ENCODE results near the gene TMEM178B. TPM values are rescaled to one million over a fixed set of nuclear protein-coding genes. Genes with fewer than 3 reads are reported as not detected.
"Not testable (repeated sequence)": the region's sequence is repeated elsewhere in the genome, so short reads cannot be mapped to it uniquely, and the experiment has no call there.

TMEM178B gene
- total RNA-seq, 1 experiment from 2014 or later = not detected

DNA sequence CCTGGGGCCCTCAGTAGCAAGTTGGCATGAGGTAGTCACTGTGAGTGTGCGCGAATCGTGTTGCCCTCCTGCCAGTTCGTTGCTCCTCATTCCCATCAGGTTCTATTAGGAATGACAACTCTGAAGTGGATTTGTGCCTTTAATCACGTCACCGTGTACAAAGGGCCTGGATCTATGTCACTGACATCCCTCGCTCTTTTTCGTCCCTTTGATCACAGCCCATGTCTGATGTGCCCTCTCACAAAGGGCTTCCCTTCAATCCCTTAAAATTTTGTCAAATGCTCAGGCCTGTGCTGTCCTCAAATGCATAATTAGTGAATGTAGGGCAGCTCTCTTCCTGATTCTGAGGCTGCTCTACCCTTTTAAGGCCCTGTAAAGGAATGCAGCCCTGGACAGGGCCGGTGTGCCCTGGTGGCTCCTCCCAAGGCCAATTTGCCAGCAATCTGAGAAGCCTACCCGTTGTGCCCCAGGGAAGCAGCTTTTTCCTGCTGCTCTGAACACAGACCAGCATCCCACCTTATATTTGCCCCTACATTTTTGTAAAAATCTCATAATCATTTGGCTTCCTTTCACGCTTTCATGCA is 93.6 kb downstream of the TMEM178B start:
- H3K9ac ChIP-seq (ENCODE audit: low read length) = no peak overlapping the region
- H3K27me3 ChIP-seq (ENCODE audit: low read length) = no peaks in the 10 kb centered on the region
- no peak for DNase-seq
- H3K4me2 ChIP-seq (ENCODE audit: low read depth, low read length, poor library complexity, severe bottlenecking) = no peak overlapping the region
- H3K4me1 ChIP-seq (ENCODE audit: low read length) = no peaks in the 10 kb centered on the region
- H3K36me3 ChIP-seq (ENCODE audit: insufficient read depth, low read length) = no peaks in the 10 kb centered on the region
- H3K4me3 ChIP-seq (ENCODE audit: low read length) = no peak overlapping the region
- H3K27ac ChIP-seq (ENCODE audit: low read length) = no peak overlapping the region
- H2AFZ ChIP-seq (ENCODE audit: low read length) = no peak overlapping the region
- no peaks in the 10 kb centered on the region for H4K20me1 ChIP-seq (ENCODE audit: insufficient read depth, low read depth, low read length)
- no peaks in the 10 kb centered on the region for H3K9me3 ChIP-seq (ENCODE audit: low read length)
- no peaks in the 10 kb centered on the region for H3K9me2 ChIP-seq (replicated peaks; ENCODE audit: insufficient read depth, low read length)
- H3K79me2 ChIP-seq (ENCODE audit: low read length) = no peaks in the 10 kb centered on the region

DNA sequence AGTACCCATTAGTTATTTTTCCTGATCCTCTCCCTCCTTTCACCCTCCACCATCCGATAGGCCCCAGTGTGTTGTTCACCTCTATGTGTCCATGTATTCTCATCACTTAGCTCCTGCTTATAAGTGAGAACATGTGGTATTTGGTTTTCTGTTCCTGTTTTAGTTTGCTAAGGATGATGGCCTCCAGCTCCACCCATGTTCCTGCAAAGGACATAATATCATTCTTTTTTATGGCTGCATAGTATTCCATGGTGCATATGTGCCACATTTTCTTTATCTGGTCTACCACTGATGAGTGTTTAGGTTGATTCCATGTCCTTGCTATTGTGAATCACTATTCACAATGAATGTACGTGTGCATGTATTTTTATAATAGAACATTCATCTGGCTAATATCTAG is 95.3 kb downstream of the TMEM178B start:
- not testable (repeated sequence) for H3K36me3 ChIP-seq (ENCODE audit: insufficient read depth, low read length); H3K4me2 ChIP-seq (ENCODE audit: low read depth, low read length, poor library complexity, severe bottlenecking); H4K20me1 ChIP-seq (ENCODE audit: insufficient read depth, low read depth, low read length); H3K27me3 ChIP-seq (ENCODE audit: low read length); H3K4me3 ChIP-seq (ENCODE audit: low read length); H3K9me2 ChIP-seq (replicated peaks; ENCODE audit: insufficient read depth, low read length); H3K4me1 ChIP-seq (ENCODE audit: low read length); H3K79me2 ChIP-seq (ENCODE audit: low read length); H3K9me3 ChIP-seq (ENCODE audit: low read length); H2AFZ ChIP-seq (ENCODE audit: low read length); H3K9ac ChIP-seq (ENCODE audit: low read length); DNase-seq; H3K27ac ChIP-seq (ENCODE audit: low read length)

DNA sequence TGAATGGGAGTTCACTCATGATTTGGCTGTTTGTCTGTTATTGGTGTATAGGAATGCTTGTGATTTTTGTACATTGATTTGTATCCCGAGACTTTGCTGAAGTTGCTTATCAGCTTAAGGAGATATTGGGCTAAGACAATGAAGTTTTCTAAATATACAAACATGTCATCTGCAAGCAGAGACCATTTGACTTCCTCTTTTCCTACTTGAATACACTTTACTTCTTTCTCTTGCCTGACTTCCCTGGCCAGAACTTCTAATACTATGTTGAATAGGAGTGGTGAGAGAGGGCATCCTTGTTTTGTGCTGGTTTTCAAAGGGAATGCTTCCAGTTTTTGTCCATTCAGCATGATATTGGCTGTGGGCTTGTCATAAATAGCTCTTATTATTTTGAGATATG is 101.9 kb downstream of the TMEM178B start:
- H3K4me3 ChIP-seq (ENCODE audit: low read length); H3K27ac ChIP-seq (ENCODE audit: low read length); DNase-seq; H3K36me3 ChIP-seq (ENCODE audit: insufficient read depth, low read length); H3K4me1 ChIP-seq (ENCODE audit: low read length); H3K4me2 ChIP-seq (ENCODE audit: low read depth, low read length, poor library complexity, severe bottlenecking); H3K9me2 ChIP-seq (replicated peaks; ENCODE audit: insufficient read depth, low read length); H3K79me2 ChIP-seq (ENCODE audit: low read length); H3K27me3 ChIP-seq (ENCODE audit: low read length); H4K20me1 ChIP-seq (ENCODE audit: insufficient read depth, low read depth, low read length); H3K9ac ChIP-seq (ENCODE audit: low read length); H2AFZ ChIP-seq (ENCODE audit: low read length); H3K9me3 ChIP-seq (ENCODE audit: low read length): not testable (repeated sequence)

DNA sequence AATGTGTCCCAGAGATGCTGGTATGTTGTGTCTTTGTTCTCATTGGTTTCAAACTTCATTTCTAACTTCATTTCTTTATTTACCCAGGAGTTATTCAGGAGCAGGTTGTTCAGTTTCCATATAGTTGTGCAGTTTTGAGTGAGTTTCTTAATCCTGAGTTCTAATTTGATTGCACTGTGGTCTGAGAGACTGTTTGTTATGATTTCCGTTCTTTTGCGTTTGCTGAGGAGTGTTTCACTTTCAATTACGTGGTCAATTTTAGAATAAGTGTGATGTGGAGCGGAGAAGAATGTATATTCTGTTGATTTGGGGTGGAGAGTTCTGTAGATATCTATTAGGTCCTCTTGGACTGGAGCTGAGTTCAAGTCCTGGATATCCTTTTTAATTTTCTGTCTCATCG is 103.3 kb downstream of the TMEM178B start:
- not testable (repeated sequence) for H3K27ac ChIP-seq (ENCODE audit: low read length); H3K9me2 ChIP-seq (replicated peaks; ENCODE audit: insufficient read depth, low read length); H3K9me3 ChIP-seq (ENCODE audit: low read length); H3K79me2 ChIP-seq (ENCODE audit: low read length); H4K20me1 ChIP-seq (ENCODE audit: insufficient read depth, low read depth, low read length); H3K4me2 ChIP-seq (ENCODE audit: low read depth, low read length, poor library complexity, severe bottlenecking); H3K27me3 ChIP-seq (ENCODE audit: low read length); H3K4me1 ChIP-seq (ENCODE audit: low read length); H3K9ac ChIP-seq (ENCODE audit: low read length); H3K4me3 ChIP-seq (ENCODE audit: low read length); H2AFZ ChIP-seq (ENCODE audit: low read length); DNase-seq; H3K36me3 ChIP-seq (ENCODE audit: insufficient read depth, low read length)

DNA sequence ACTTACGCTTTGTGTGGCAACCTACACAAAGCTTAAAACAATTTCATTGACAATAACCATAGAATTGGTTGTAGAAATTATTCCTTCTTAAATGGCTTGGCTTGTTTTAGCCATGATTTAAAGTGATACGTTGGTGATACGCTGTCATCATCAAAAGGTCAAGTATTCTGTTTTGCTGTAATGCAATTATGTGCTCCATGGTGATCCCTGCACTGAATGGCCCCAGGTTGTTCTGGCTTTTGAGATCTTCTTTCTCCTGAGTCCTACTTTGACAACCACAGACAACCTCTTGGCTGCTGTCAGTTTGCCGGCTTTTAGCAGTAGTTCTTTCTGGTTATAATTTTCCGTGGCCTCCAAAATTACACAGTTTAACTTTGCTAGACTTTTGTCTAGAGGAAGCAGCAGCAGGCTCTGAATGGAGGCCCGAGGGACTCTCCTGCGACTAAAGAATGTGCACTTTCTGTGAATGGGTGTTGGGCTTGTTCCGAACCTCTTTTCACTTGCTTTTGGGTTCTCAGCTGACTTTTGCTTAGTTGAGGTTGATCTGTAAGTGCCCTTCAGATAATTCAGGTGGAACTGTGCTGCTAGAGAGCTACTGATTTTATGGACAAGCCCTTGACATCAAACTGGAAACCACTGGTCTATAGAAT is 104.7 kb downstream of the TMEM178B start:
- Histone ChIP-seq H3K9me2 (replicated peaks; ENCODE audit: insufficient read depth, low read length) (no peaks in the 10 kb centered on the region), H3K4me2 (ENCODE audit: low read depth, low read length, poor library complexity, severe bottlenecking) (no peak overlapping the region), H3K79me2 (ENCODE audit: low read length) (no peaks in the 10 kb centered on the region), H3K36me3 (ENCODE audit: insufficient read depth, low read length) (no peaks in the 10 kb centered on the region), H4K20me1 (ENCODE audit: insufficient read depth, low read depth, low read length) (no peaks in the 10 kb centered on the region), H2AFZ (ENCODE audit: low read length) (no peak overlapping the region), H3K4me1 (ENCODE audit: low read length) (no peaks in the 10 kb centered on the region), H3K9ac (ENCODE audit: low read length) (no peak overlapping the region), H3K27ac (ENCODE audit: low read length) (no peak overlapping the region), H3K4me3 (ENCODE audit: low read length) (no peak overlapping the region), H3K27me3 (ENCODE audit: low read length) (no peaks in the 10 kb centered on the region), H3K9me3 (ENCODE audit: low read length) (no peaks in the 10 kb centered on the region)
- no peak for DNase-seq

DNA sequence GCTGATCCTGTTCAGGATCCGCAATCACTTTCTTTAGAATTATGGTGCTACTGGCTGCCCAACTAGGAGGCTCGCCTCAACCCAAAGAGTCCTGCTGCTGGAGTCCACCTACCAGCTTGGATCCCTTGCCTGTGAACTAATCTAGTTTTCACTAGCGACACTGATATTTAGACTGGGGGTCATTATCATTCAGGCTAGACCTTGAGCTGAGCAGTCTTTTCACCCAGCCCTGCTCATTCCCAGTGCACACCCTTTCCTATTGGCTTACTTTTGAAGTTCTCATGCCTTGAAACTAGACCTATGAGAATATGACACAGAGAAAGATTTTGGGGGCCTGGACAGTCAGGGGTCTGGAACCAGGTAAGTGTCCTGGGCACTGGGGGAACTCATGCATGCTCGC is 107.9 kb downstream of the TMEM178B start:
- H2AFZ ChIP-seq (ENCODE audit: low read length) = no peak overlapping the region
- no peaks in the 10 kb centered on the region for H3K9me3 ChIP-seq (ENCODE audit: low read length)
- H3K36me3 ChIP-seq (ENCODE audit: insufficient read depth, low read length) = no peaks in the 10 kb centered on the region
- no peaks in the 10 kb centered on the region for H3K4me1 ChIP-seq (ENCODE audit: low read length)
- H3K9me2 ChIP-seq (replicated peaks; ENCODE audit: insufficient read depth, low read length) = no peaks in the 10 kb centered on the region
- H3K4me2 ChIP-seq (ENCODE audit: low read depth, low read length, poor library complexity, severe bottlenecking) = no peak overlapping the region
- no peaks in the 10 kb centered on the region for H3K27me3 ChIP-seq (ENCODE audit: low read length)
- DNase-seq = no peak
- H3K4me3 ChIP-seq (ENCODE audit: low read length) = no peak overlapping the region
- no peak overlapping the region for H3K9ac ChIP-seq (ENCODE audit: low read length)
- no peaks in the 10 kb centered on the region for H4K20me1 ChIP-seq (ENCODE audit: insufficient read depth, low read depth, low read length)
- no peak overlapping the region for H3K27ac ChIP-seq (ENCODE audit: low read length)
- no peaks in the 10 kb centered on the region for H3K79me2 ChIP-seq (ENCODE audit: low read length)

DNA sequence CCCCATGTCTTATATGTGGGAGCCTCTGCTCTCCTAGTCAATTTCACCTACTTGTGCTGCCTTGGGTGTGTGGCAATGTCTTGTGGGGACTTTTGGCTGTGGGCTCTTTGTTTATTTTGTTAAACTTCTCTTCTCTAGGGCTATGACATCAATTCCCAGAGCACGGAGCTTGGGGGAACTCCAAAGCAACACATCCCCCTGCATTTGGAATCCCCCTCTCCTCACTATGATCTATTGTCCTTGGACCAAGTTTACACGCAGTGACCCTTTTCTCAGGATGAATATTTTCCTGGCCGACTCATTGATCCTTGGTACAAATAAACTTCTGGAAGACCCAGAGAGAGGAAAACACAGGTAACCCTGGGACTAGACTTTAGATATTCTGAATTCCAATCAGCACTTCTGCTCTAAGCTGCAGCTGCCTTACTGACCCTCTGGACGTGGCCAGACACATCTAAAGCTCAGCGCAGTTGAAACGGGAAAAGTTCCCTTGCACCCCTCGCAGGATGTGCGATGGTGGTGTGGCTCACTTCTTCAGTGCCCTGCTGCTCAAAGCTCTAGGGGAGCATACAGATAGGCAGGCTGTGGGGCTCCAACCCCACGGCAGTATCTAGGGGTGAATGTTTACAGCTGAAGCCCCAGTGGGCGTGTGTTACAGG is 110.8 kb downstream of the TMEM178B start:
- Histone ChIP-seq H3K79me2 (ENCODE audit: low read length) (no peaks in the 10 kb centered on the region), H4K20me1 (ENCODE audit: insufficient read depth, low read depth, low read length) (no peaks in the 10 kb centered on the region), H3K4me1 (ENCODE audit: low read length) (no peaks in the 10 kb centered on the region), H3K9me2 (replicated peaks; ENCODE audit: insufficient read depth, low read length) (no peaks in the 10 kb centered on the region), H3K4me2 (ENCODE audit: low read depth, low read length, poor library complexity, severe bottlenecking) (no peak overlapping the region), H3K27ac (ENCODE audit: low read length) (no peak overlapping the region), H3K36me3 (ENCODE audit: insufficient read depth, low read length) (no peaks in the 10 kb centered on the region), H3K27me3 (ENCODE audit: low read length) (no peaks in the 10 kb centered on the region), H2AFZ (ENCODE audit: low read length) (no peak overlapping the region), H3K4me3 (ENCODE audit: low read length) (no peak overlapping the region), H3K9ac (ENCODE audit: low read length) (no peak overlapping the region), H3K9me3 (ENCODE audit: low read length) (no peaks in the 10 kb centered on the region)
- no peak for DNase-seq

DNA sequence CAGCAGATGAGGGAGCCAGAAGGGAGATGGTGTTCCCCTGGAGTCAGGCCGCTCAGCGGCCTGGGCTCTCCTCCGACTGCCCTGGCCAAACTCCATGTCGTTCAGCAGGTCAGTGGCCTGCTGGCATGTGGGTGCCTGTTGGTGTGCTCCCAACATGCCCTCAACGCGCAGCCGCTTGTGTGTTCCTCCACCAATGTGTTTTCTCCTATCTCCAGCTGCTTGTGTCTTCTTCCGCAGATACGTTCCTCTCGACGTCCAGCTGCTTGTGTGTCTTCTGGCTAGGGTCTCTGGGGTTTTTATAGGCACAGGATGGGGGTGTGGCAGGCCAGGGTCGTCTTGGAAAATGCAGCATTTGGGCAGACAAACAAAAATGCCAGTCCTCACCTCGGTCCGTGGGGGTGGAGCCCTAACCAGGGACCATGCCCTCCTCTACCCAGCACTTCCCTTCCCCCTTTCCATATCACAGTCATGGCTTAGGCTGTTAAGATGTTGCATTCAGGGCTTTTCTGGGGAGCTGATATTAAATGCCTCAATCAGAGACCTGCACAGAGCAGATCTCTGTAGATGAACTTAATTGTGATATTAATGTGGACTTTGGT is 111.6 kb downstream of the TMEM178B start:
- H3K4me1 ChIP-seq (ENCODE audit: low read length) = no peaks in the 10 kb centered on the region
- no peak overlapping the region for H3K4me2 ChIP-seq (ENCODE audit: low read depth, low read length, poor library complexity, severe bottlenecking)
- H3K27ac ChIP-seq (ENCODE audit: low read length) = no peak overlapping the region
- H4K20me1 ChIP-seq (ENCODE audit: insufficient read depth, low read depth, low read length) = no peaks in the 10 kb centered on the region
- no peak overlapping the region for H2AFZ ChIP-seq (ENCODE audit: low read length)
- no peaks in the 10 kb centered on the region for H3K79me2 ChIP-seq (ENCODE audit: low read length)
- no peak overlapping the region for H3K4me3 ChIP-seq (ENCODE audit: low read length)
- no peak overlapping the region for H3K9ac ChIP-seq (ENCODE audit: low read length)
- no peaks in the 10 kb centered on the region for H3K9me3 ChIP-seq (ENCODE audit: low read length)
- no peaks in the 10 kb centered on the region for H3K36me3 ChIP-seq (ENCODE audit: insufficient read depth, low read length)
- H3K27me3 ChIP-seq (ENCODE audit: low read length) = no peaks in the 10 kb centered on the region
- no peak for DNase-seq
- no peaks in the 10 kb centered on the region for H3K9me2 ChIP-seq (replicated peaks; ENCODE audit: insufficient read depth, low read length)

All from Karpas-422 (cell line).